Neural cell (in vitro differentiated cells): ENCODE results near the gene INSM2.

Experiments used
- EZH2 ChIP-seq: fragments of 200-600, 300-800 bp; shearing (Covaris generic), sonication (generic); IDR thresholded peaks from 2 replicates; pipeline ENCODE4 v1.6.1; 2014; ENCODE audit warnings: antibody characterized with exemption, low read length, borderline replicate concordance, mild to moderate bottlenecking; ENCODE audit not compliant: insufficient read depth, poor library complexity, severe bottlenecking
- TF ChIP-seq, protein P1 (sequence below): fragments of 450-650 bp; IDR thresholded peaks from 2 replicates; pipeline ENCODE4 v1.5.1; 2014; ENCODE audit warnings: antibody characterized with exemption, mild to moderate bottlenecking, moderate library complexity; ENCODE audit not compliant: poor library complexity, severe bottlenecking

DNA sequence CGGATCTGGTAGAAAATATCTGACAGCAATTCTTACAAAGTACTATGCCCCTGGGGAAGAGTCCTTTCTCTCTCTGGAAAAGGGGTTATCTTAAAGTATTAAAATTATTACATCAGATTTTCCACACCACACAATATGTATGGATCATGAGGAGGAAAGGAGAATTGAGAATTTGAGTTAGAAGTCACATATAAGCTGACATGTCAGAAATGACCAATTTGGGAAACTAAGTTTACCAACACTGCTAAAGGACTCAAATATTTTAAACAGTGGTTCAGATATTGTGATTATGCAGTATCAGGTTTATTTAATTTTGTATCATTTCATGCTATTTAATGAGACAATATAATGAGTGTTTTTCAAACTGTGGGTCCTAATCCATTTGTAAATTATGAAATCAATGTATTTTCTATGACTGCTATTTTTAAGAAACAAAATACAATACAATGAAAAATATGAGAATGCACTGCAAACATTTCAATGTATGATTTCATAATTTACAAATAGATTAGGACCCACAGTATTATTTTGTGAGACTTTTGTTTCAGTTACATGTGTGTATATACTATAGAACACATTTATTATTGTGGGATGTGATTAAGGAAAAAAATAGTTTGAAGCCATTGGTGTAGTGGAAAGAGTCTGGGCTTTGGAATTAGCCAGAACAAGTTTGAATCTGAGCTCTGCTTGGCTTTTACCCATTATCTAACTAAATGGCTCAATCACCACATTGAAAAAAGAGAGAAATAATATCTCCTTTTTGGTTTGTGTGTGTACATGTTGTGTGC lies 1.8 kb upstream of the INSM2 start:
- TF ChIP-seq, protein P1, sequence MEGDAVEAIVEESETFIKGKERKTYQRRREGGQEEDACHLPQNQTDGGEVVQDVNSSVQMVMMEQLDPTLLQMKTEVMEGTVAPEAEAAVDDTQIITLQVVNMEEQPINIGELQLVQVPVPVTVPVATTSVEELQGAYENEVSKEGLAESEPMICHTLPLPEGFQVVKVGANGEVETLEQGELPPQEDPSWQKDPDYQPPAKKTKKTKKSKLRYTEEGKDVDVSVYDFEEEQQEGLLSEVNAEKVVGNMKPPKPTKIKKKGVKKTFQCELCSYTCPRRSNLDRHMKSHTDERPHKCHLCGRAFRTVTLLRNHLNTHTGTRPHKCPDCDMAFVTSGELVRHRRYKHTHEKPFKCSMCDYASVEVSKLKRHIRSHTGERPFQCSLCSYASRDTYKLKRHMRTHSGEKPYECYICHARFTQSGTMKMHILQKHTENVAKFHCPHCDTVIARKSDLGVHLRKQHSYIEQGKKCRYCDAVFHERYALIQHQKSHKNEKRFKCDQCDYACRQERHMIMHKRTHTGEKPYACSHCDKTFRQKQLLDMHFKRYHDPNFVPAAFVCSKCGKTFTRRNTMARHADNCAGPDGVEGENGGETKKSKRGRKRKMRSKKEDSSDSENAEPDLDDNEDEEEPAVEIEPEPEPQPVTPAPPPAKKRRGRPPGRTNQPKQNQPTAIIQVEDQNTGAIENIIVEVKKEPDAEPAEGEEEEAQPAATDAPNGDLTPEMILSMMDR: no peak
- TF ChIP-seq EZH2: no peak
